Measurements from ENCODE around the gene GSTA1. TPM values are rescaled to one million over a fixed set of nuclear protein-coding genes. Genes with fewer than 3 reads are reported as not detected.

Gene GSTA1
- total RNA-seq, 6 experiments from 2014 or later = 0.23 to 0.47 (median 0.28) TPM; not detected in 3

Other genes with a start within 250 kb of the GSTA1 start
- gene TRAM2, start 226.8 kb downstream of the GSTA1 start, total RNA-seq (2021; fragmentation: NEBNext Ultra II Directional; extraction: Animal tissue kit (Norgen Biotek cat#: 25700)) = 100 to 1,000 TPM; 191 to 235 (median 215) TPM
- 10 to 100 TPM; 36.3 to 48.0 (median 45.0) TPM for gene TMEM14A, start 132.7 kb downstream of the GSTA1 start, total RNA-seq (2021; fragmentation: NEBNext Ultra II Directional; extraction: Animal tissue kit (Norgen Biotek cat#: 25700))
- not detected for gene GSTA2, start 40.3 kb downstream of the GSTA1 start, total RNA-seq (2021; fragmentation: NEBNext Ultra II Directional; extraction: Animal tissue kit (Norgen Biotek cat#: 25700))
- not detected for gene GSTA5, start 37.0 kb upstream of the GSTA1 start, total RNA-seq (2021; fragmentation: NEBNext Ultra II Directional; extraction: Animal tissue kit (Norgen Biotek cat#: 25700))
- not detected for gene GSTA3, start 105.9 kb upstream of the GSTA1 start, total RNA-seq (2021; fragmentation: NEBNext Ultra II Directional; extraction: Animal tissue kit (Norgen Biotek cat#: 25700))
- 10 to 100 TPM; 15.5 to 21.2 (median 19.7) TPM for gene GSTA4, start 191.5 kb upstream of the GSTA1 start, total RNA-seq (2021; fragmentation: NEBNext Ultra II Directional; extraction: Animal tissue kit (Norgen Biotek cat#: 25700))

Data from HFFc6 (cell line).